SIG-M5 treated with dmso at 0.1 percent for 504 hours (cell line): ENCODE measurements around the gene PER2.
"Not testable (repeated sequence)": the region's sequence is repeated elsewhere in the genome, so short reads cannot be mapped to it uniquely, and the experiment has no call there.

ENCODE experiments used
- DNase-seq: peaks from one replicate; lab custom pipeline; 2025; ENCODE audit not compliant: unreplicated experiment; lab: John Stamatoyannopoulos, UW

The PER2 gene

DNA sequence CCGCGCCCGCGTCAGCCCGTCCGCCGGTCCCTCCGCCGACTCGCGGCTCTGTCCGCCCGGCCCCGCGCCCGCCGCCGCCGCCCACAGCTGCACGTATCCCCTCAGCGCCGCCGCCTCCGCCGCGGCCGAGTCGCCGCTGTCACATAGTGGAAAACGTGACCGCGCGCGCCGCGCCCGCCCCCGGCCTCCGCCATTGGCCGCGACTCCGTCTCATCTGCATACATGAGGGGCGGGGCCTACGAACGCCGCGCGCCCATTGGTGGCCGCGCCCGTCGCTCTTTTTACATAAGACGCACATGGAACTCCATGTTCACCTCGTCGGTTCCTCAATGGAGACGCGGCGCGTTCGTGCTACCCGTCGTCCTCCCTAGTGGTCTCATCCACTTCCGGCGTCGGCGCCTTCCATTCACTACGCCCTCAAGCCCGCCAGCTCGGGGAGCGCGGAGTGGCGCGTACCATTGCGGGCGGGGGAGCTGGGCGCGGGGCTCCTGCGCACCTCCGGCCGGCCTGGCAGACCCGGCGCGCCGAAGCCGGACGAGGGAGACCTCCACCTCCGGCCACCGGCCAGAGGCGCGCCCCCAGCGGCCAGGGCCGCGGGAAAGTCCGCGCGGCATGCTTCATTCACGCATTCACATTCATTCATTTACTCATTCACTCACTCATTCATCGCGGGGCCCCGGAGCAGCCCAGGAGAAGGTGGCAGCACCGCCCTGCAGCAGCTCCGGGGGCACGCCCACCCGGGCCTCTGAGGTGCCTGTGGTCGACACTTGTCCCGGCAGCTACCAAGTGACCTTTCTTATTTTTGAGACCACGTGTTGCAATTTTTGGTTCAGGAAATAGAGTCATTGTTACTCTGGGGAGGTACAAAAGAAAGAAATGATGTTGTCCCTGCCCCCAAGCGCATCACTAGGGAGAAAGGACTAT lies 502 bp upstream of the PER2 start:
- DNase-seq, result peak; percentile 97

DNA sequence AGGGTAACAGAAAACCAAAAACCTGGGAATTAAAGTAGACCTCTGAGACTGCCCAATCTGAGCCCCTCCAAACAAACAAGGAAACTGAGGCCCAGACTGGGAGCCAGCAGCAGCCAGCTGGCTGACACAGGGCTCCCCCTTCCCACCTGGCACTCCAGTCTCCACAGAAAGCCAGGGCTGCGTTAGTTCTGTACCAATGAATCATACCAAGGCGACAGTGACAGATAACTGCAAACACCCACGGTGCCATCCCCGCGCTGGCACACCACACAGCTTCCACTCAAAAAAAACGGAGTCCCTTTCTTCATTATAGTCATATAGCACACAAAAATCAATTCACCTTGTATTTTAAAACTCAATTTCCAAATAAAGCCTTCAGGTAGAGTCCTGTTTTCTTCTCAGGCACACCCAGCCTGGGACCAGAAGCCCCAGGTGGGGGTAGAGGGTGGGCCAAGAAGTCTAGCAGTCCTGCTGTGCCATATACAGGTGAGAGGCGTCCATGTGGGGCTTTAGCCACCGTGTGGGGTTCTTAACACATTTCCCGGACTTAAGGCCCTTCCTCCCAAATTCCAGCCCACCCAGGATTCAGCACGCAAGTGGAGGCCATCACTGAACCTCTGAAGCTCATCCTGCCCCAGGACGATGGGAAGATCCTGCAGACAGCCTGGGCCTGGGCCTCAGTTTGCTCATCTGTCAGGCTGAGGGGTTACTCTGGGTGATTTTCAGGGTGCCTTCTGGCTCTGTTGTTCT lies 1.2 kb downstream of the PER2 start:
- no peak for DNase-seq

GRCh38 chr2:238286551-238286950 lies 1.9 kb downstream of the PER2 start:
- DNase-seq, result peak; percentile 65

DNA sequence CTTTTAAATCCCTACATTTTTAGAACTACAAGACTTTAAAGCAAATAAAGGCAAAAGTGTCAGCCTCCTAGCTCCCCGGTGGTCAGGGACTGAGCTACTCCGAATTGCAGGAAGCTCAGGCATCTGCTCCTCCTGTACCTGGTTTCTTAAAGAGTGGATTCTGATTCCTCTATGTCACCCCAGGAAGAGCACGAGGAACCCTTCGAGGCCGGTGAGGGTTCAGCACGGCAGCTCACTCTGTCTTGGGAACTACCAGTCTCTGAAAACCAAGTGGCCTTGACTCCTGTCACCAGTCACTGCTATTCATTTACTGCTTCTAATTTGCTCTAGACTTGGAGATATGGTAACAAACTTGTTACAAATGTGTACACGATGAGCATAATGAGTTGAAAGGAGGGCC lies 2.3 kb downstream of the PER2 start:
- DNase-seq, result peak; percentile 20

GRCh38 chr2:238285653-238286082 lies 2.7 kb downstream of the PER2 start:
- peak; percentile 79 for DNase-seq

- DNase-seq, result no peak
Measured at GRCh38 chr2:238284802-238285515, 3.5 kb downstream of the PER2 start.

- no peak for DNase-seq
Measured at GRCh38 chr2:238282861-238283738, 5.3 kb downstream of the PER2 start.

DNA sequence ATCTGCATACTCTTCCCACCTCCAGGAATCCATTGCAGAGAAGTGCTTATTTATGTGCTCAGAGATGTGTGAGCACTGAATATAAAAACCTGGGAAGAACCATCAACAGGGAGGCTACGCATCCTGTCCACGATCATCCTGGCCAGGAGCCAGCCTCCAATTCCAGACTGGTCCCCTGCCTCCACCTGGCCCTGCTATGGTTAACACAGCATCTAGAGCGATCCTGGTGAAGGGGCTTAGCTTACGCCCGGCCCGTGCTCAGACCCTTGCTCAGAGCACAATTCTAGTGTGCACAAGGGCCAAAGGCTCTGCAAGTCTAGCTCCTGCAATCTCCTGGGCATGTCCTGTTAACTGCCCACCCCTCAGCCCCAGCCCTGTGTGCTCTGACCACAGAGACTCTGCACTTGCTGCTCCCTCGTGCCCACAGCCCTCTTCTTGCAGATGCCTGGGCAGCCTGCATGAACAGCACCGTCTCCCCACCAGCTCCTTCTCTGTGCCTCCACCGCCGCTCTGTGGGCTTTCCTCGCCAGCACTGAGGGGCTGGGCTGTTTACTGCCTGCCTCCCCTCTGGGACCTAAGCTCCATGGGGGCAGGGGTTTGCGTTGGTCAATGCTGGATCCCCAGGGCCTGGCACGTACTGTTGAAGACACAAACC lies 6.5 kb downstream of the PER2 start:
- no peak for DNase-seq

GRCh38 chr2:238280083-238280825 lies 8.2 kb downstream of the PER2 start:
- no peak for DNase-seq

- DNase-seq, result no peak
Measured at GRCh38 chr2:238279324-238279682, 9.1 kb downstream of the PER2 start.

GRCh38 chr2:238278626-238279323 lies 9.6 kb downstream of the PER2 start:
- DNase-seq, result no peak

DNA sequence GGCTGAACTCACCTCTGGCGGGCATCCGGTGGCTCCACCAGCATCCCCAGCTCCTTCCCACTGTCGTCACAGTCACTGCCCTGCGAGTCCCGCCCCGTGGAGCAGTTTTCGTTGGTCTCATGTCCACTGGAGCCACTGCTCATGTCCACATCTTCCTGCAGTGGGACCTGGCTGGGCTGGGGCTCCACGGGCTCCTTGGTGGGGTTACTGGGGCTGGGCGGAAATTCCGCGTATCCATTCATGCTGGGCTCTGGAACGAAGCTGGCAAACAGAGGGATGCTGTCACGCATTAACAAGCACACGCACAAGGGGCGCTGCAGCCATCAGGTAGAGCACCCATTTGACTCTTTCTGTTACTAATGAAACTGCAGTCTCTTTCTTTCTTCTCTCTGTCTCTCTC lies 10.7 kb downstream of the PER2 start:
- DNase-seq, result no peak

GRCh38 chr2:238274152-238274865 lies 14.1 kb downstream of the PER2 start:
- no peak for DNase-seq

- not testable (repeated sequence) for DNase-seq
Measured at GRCh38 chr2:238273433-238273832, 15.0 kb downstream of the PER2 start.

GRCh38 chr2:238272156-238272555 lies 16.3 kb downstream of the PER2 start:
- no peak for DNase-seq

DNA sequence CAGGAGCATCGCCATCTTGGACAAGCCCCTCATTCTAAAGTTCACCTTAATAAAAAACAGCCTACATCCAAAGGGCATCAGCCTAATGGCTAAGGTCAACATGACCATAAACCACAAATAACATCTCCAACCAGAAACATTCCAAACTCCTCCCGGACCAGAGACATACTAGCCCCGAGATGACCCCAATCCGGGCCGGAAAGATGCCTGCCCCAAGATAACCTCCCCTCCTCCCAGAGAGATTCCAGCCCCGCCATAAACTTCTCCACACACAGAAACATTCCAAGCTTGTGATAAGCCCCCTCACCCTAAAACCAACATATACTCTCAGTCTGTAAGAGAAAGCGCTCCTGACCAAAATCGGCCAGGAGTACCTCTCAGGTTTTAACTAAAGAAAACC lies 16.7 kb downstream of the PER2 start:
- not testable (repeated sequence) for DNase-seq

GRCh38 chr2:238271061-238271554 lies 17.3 kb downstream of the PER2 start:
- no peak for DNase-seq

GRCh38 chr2:238270606-238271005 lies 17.8 kb downstream of the PER2 start:
- DNase-seq, result no peak
